Measurements from ENCODE around the gene DENND4A. TPM values are rescaled to one million over a fixed set of nuclear protein-coding genes. Genes with fewer than 3 reads are reported as not detected.
"Not testable (repeated sequence)": the region's sequence is repeated elsewhere in the genome, so short reads cannot be mapped to it uniquely, and the experiment has no call there.

Gene DENND4A
- total RNA-seq, 1 donor from 2014 or later = 23.7 TPM

- Mint-ChIP-seq H3K4me3 (ENCODE audit: unreplicated experiment) (no peak overlapping the region), H3K9me3 (ENCODE audit: unreplicated experiment) (no peaks in the 10 kb centered on the region), H3K4me1 (ENCODE audit: low read depth, unreplicated experiment) (no peaks in the 10 kb centered on the region), H3K27ac (ENCODE audit: unreplicated experiment) (no peak overlapping the region), H3K27me3 (ENCODE audit: unreplicated experiment) (no peaks in the 10 kb centered on the region), H3K36me3 (ENCODE audit: unreplicated experiment) (peaks cover 4% of the 10 kb centered on the region)
- no peak for TF ChIP-seq CTCF (IDR thresholded peaks at IDR 0.05; ENCODE audit: partially characterized antibody, unreplicated experiment)
- no peak for DNase-seq
Measured at GRCh38 chr15:65812467-65812866, 20.4 kb upstream of the DENND4A start.

DNA sequence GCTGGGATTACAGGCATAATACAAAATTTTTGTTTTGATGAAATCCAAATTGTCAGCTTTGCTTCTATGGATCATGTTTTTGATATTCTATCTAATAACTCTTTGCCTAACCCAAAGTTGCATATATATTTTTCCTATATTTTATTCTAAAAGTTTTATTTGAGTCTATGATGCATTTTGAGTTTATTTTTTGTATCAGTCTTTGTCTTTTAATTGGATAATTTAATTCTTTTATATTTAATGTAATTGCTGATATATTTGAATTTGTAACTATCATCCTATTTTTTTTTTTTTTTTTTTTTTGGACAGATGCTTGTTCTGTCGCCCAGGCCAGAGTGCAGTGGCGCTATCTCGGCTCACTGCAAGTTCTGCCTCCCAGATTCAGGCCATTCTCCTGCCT is 19.7 kb upstream of the DENND4A start:
- peaks cover 4% of the 10 kb centered on the region for H3K36me3 Mint-ChIP-seq (ENCODE audit: unreplicated experiment)
- H3K4me1 Mint-ChIP-seq (ENCODE audit: low read depth, unreplicated experiment) = no peaks in the 10 kb centered on the region
- TF ChIP-seq CTCF (IDR thresholded peaks at IDR 0.05; ENCODE audit: partially characterized antibody, unreplicated experiment) = no peak
- no peak overlapping the region for H3K4me3 Mint-ChIP-seq (ENCODE audit: unreplicated experiment)
- no peaks in the 10 kb centered on the region for H3K9me3 Mint-ChIP-seq (ENCODE audit: unreplicated experiment)
- H3K27me3 Mint-ChIP-seq (ENCODE audit: unreplicated experiment) = no peaks in the 10 kb centered on the region
- H3K27ac Mint-ChIP-seq (ENCODE audit: unreplicated experiment) = no peak overlapping the region
- no peak for DNase-seq

GRCh38 chr15:65811011-65811733 is 19.1 kb upstream of the DENND4A start:
- H3K27ac Mint-ChIP-seq (ENCODE audit: unreplicated experiment); H3K4me1 Mint-ChIP-seq (ENCODE audit: low read depth, unreplicated experiment); H3K27me3 Mint-ChIP-seq (ENCODE audit: unreplicated experiment); H3K9me3 Mint-ChIP-seq (ENCODE audit: unreplicated experiment); H3K36me3 Mint-ChIP-seq (ENCODE audit: unreplicated experiment); H3K4me3 Mint-ChIP-seq (ENCODE audit: unreplicated experiment); DNase-seq: not testable (repeated sequence)

GRCh38 chr15:65806397-65806796 is 14.3 kb upstream of the DENND4A start:
- Mint-ChIP-seq H3K9me3 (ENCODE audit: unreplicated experiment) (no peaks in the 10 kb centered on the region), H3K36me3 (ENCODE audit: unreplicated experiment) (no peaks in the 10 kb centered on the region), H3K27ac (ENCODE audit: unreplicated experiment) (no peak overlapping the region), H3K4me3 (ENCODE audit: unreplicated experiment) (no peak overlapping the region), H3K4me1 (ENCODE audit: low read depth, unreplicated experiment) (peaks cover 3% of the 10 kb centered on the region), H3K27me3 (ENCODE audit: unreplicated experiment) (no peaks in the 10 kb centered on the region)
- no peak for TF ChIP-seq CTCF (IDR thresholded peaks at IDR 0.05; ENCODE audit: partially characterized antibody, unreplicated experiment)
- no peak for DNase-seq

DNA sequence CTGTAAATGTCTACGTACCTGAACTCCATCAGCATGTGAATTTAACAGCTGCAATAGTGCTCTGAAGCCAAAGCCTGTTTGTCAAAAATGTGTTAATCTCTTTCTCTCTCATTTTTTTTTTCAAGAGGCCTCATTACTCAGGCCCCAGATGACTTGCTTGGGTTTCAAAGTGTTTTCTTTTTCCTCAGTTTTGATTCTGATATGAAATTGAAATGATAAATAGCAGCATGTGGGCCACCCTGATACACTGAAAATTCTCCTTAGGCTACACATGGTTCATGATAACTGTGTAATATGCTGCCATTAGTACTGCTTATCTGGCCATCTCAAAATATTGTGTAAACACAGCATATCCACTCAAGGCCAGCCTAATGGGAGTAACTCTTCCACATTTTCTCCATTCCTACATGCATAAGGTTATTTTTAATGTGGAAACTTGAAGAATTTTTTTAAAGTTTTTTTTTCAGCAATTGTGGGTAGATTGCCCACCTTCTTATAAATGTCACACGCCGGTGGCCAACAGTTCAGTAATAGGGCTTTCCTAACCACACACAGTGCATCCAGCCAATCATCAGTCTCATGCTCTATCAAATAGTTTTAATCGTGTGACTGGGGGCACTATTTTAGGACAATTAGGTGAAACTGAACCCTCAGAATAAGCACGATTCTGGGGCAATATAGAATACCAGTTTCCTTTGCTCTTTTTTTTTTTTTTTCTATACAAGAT is 13.1 kb upstream of the DENND4A start:
- Mint-ChIP-seq H3K27ac (ENCODE audit: unreplicated experiment) (no peak overlapping the region), H3K27me3 (ENCODE audit: unreplicated experiment) (no peaks in the 10 kb centered on the region), H3K4me1 (ENCODE audit: low read depth, unreplicated experiment) (peaks cover 4% of the 10 kb centered on the region), H3K9me3 (ENCODE audit: unreplicated experiment) (no peaks in the 10 kb centered on the region), H3K4me3 (ENCODE audit: unreplicated experiment) (no peak overlapping the region), H3K36me3 (ENCODE audit: unreplicated experiment) (no peaks in the 10 kb centered on the region)
- TF ChIP-seq CTCF (IDR thresholded peaks at IDR 0.05; ENCODE audit: partially characterized antibody, unreplicated experiment) = no peak
- DNase-seq = no peak
